Prostate gland (tissue), 2 donors: ENCODE results near the gene SEC63.

ENCODE experiments used
- POLR2A ChIP-seq: fragments of 450-650 bp; IDR thresholded peaks from one replicate; pipeline ENCODE4 v1.6.1; 2016; ENCODE audit warnings: antibody characterized with exemption, mild to moderate bottlenecking
- POLR2AphosphoS5 ChIP-seq: sonication (generic); formaldehyde crosslinking; IDR thresholded peaks from one replicate; pipeline ENCODE4 v1.6.1; 2017; ENCODE audit warnings: antibody characterized with exemption
- TF ChIP-seq, protein P1 (sequence below), 4 experiments: fragments of 200-600 bp in 2 of 4; fragments of 450-650 bp in 2 of 4; sonication (generic) in 2 of 4; IDR thresholded peaks; 1 replicate in 3 of 4; 2 replicates in 1 of 4; pipeline ENCODE4 v1.5.1; 2016 to 2019; ENCODE audit warnings: antibody characterized with exemption in 4 of 4, mild to moderate bottlenecking in 2 of 4, moderate library complexity in 2 of 4

DNA sequence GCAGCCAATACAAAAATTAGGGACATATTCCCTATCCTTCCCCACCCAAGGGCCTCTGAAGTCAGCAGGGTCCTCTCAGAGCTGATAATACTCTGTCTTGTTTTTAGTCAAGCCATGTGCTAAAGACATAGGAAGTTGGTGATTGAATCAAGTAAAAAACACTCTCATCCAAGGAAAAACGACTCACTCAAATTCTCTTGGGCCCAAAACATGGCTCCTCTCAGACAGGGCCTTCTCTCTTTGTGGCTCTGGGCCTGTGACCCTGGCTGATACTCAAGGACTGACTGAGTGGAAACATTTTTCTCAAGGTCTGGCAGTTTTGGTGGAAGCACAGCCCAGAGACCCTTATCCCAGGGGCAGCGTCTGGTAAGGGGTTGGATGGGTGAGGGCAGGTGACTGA, 127.9 kb downstream of the SEC63 start:
- TF ChIP-seq POLR2A (no peak), POLR2AphosphoS5 (no peak)
- TF ChIP-seq, protein P1, sequence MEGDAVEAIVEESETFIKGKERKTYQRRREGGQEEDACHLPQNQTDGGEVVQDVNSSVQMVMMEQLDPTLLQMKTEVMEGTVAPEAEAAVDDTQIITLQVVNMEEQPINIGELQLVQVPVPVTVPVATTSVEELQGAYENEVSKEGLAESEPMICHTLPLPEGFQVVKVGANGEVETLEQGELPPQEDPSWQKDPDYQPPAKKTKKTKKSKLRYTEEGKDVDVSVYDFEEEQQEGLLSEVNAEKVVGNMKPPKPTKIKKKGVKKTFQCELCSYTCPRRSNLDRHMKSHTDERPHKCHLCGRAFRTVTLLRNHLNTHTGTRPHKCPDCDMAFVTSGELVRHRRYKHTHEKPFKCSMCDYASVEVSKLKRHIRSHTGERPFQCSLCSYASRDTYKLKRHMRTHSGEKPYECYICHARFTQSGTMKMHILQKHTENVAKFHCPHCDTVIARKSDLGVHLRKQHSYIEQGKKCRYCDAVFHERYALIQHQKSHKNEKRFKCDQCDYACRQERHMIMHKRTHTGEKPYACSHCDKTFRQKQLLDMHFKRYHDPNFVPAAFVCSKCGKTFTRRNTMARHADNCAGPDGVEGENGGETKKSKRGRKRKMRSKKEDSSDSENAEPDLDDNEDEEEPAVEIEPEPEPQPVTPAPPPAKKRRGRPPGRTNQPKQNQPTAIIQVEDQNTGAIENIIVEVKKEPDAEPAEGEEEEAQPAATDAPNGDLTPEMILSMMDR (IDR thresholded peaks at IDR 0.05): no peak
